HG03108 (cell line): ENCODE measurements around the gene GAD1.

ENCODE experiments used
- ATAC-seq: cut with Tn5 transposase; IDR thresholded peaks from one replicate; pipeline ENCODE4 v1.9.1; 2021; ENCODE audit warnings: moderate library complexity; ENCODE audit not compliant: unreplicated experiment

GAD1 gene

GRCh38 chr2:170887496-170887895 is 70.8 kb downstream of the GAD1 start:
- ATAC-seq, result no peak

DNA sequence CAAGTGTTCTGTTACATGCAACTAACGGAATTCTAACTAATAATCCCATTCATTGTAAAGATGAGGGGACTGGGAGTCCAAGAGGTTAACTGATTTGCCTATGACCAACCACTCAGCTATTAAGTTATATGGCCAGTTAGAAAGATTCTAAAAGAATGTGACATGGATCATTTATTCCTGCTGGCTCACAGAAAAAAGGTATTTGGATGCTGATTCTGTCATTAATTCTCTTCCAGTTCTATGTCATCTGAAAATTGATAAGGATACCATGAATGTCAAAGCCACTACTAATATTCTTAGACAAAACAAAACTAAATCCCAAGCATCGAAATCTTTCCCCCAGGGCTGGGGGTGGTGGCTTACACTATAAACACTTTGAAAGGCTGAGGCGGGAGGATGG is 71.2 kb downstream of the GAD1 start:
- no peak for ATAC-seq

DNA sequence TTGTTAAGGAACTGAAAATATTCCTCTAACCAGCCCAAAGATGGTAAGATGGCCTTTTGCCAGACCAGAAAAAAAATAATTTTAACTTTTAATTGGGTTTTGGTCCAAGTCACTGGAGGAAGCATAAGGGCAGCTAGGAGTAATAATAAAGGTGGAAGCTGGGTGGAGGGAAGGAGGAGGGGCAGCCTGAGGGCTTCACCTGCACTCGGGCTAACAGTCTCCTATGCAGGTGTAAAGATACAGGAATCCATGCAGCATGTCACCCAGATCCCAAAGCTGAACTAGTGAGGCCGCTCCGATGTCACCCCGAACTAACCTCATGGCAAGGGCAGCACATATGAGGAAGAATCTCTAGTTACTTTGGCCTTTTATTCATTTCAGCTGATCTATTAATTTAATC is 75.2 kb downstream of the GAD1 start:
- no peak for ATAC-seq

DNA sequence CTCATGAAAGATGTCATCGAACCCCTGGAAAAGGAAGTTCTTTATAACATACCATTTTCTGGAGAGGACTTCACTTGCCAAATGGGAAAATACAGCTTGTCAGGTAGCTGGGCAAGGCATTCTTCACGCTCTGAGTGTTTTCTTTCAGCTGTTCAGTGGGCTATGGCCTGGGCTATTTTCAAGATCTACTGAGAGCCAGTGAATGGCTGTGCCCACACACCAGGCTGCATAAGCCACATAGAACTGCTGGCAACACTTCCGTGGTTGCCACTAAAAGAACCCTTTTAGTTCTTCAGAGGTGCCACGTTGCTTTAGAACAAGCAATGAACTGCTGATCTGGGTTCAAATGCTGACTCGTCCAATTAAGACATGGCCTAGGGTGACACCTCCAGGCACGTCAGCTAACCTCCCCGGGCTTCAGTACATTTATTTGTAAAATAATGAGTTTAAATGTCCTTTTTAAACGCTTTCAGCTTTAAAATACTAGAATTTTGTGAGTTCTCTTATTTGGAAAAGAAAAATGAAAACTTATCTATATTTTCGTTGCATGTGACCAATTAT is 75.8 kb downstream of the GAD1 start:
- ATAC-seq, result no peak

- ATAC-seq, result no peak
Observed at GRCh38 chr2:170895023-170895757, 78.5 kb downstream of the GAD1 start.

GRCh38 chr2:170896622-170897021 is 79.9 kb downstream of the GAD1 start:
- no peak for ATAC-seq

DNA sequence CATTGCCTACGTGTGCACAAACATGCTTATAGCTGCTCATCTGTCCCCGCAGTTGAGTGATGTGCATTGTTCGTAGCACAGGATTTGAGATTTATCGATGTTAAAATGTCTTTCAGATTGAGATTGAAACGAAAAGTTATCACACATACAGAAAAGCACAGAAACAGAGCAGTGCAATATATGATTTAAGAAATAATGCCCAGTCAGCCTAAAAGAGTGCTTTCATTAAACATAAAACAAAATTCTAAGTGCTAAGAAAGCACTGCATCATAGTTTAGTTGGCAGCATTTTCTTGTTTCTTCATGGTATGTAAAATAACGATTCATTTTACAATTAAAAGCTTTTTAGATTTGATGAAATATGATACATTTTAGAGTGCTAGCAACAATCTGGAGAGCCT is 80.4 kb downstream of the GAD1 start:
- no peak for ATAC-seq

GRCh38 chr2:170905864-170906263 is 89.2 kb downstream of the GAD1 start:
- no peak for ATAC-seq
